Gastroesophageal sphincter (tissue), 4 donors: ENCODE data around the gene VPS41. TPM values are rescaled to one million over a fixed set of nuclear protein-coding genes. Genes with fewer than 3 reads are reported as not detected.

ENCODE experiments used
- ATAC-seq: fragments of 150-250 bp; one replicate; pipeline ENCODE4 v1.9.1; 2016; ENCODE audit warnings: mild to moderate bottlenecking, moderate library complexity
- H3K27ac ChIP-seq, 4 donors: fragments of 200-600 bp; sonication (generic) in 3 of 4; 1 replicate in 3 of 4; 2 replicates in 1 of 4; pipeline ENCODE4 v1.5.1; 2016 to 2019
- H3K27me3 ChIP-seq: fragments of 200-600 bp; sonication (generic); one replicate; pipeline ENCODE4 v1.5.1; 2019
- H3K36me3 ChIP-seq, 2 donors: fragments of 200-600 bp; sonication (generic); one replicate each; pipeline ENCODE4 v1.5.1; 2019; ENCODE audit warnings: control low read depth in 1 of 2
- H3K4me1 ChIP-seq, 3 donors: fragments of 200-600 bp; sonication (generic); 1 replicate in 2 of 3; 2 replicates in 1 of 3; pipeline ENCODE4 v1.5.1; 2016 to 2019; ENCODE audit warnings: control low read depth in 2 of 3
- H3K4me3 ChIP-seq, 2 donors: fragments of 200-600 bp; sonication (generic); one replicate each; pipeline ENCODE4 v1.5.1; 2019; ENCODE audit warnings: mild to moderate bottlenecking in 1 of 2, moderate library complexity in 1 of 2
- H3K9me3 ChIP-seq, 3 donors: fragments of 200-600 bp; sonication (generic); one replicate each; pipeline ENCODE4 v1.5.1; 2017 to 2019; ENCODE audit warnings: control low read depth in 2 of 3
- EP300 ChIP-seq: sonication (generic); formaldehyde crosslinking; IDR thresholded peaks from one replicate; pipeline ENCODE4 v1.6.1; 2017; ENCODE audit warnings: antibody characterized with exemption, mild to moderate bottlenecking
- POLR2A ChIP-seq, 2 donors: fragments of 450-650 bp; IDR thresholded peaks; one replicate each; pipeline ENCODE4 v1.6.1; 2017; ENCODE audit warnings: antibody characterized with exemption in 2 of 2, mild to moderate bottlenecking in 2 of 2, moderate library complexity in 1 of 2
- POLR2AphosphoS5 ChIP-seq: sonication (generic); formaldehyde crosslinking; IDR thresholded peaks from one replicate; pipeline ENCODE4 v1.6.1; 2017; ENCODE audit warnings: antibody characterized with exemption
- WGBS, 2 donors: methylation state at CpG; one replicate each; pipeline ENCODE4 v1.1.5; 2018; ENCODE audit warnings: low coverage in 1 of 2; 5-methylcytosine and 5-hydroxymethylcytosine counted together
- total RNA-seq, 4 donors: library from RNA; depleted of rRNA; stranded (reverse); fragments of >200 nt; gene quantifications; one replicate each; pipeline ENCODE4 v1.1.0, GENCODE V29; 2016
- TF ChIP-seq, protein P1 (sequence below), 4 experiments: fragments of 200-600 bp in 2 of 4; fragments of 450-650 bp in 2 of 4; sonication (generic) in 1 of 4; IDR thresholded peaks; one replicate each; pipeline ENCODE4 v1.5.1; 2017 to 2019; ENCODE audit warnings: antibody characterized with exemption in 4 of 4, mild to moderate bottlenecking in 2 of 4, moderate library complexity in 2 of 4

The VPS41 gene
- total RNA-seq, 4 donors from 2014 or later = 33.7 to 71.8 (median 44.3) TPM

GRCh38 chr7:38881015-38881414 lies 28.0 kb downstream of the VPS41 start:
- WGBS, 2 donors = 90% methylated on average over 3 of the region's 3 CpGs; no CpG with 5 or more reads in 1 of the 2 donors
- Histone ChIP-seq H3K4me3 (no peak overlapping the region), H3K36me3 (no peaks in the 10 kb centered on the region), H3K27ac (no peak overlapping the region), H3K27me3 (no peaks in the 10 kb centered on the region), H3K4me1 (no peaks in the 10 kb centered on the region), H3K9me3 (no peaks in the 10 kb centered on the region)
- no peak for ATAC-seq
- TF ChIP-seq POLR2A (IDR thresholded peaks at IDR 0.05) (no peak), POLR2AphosphoS5 (no peak), EP300 (no peak)
- TF ChIP-seq, protein P1, sequence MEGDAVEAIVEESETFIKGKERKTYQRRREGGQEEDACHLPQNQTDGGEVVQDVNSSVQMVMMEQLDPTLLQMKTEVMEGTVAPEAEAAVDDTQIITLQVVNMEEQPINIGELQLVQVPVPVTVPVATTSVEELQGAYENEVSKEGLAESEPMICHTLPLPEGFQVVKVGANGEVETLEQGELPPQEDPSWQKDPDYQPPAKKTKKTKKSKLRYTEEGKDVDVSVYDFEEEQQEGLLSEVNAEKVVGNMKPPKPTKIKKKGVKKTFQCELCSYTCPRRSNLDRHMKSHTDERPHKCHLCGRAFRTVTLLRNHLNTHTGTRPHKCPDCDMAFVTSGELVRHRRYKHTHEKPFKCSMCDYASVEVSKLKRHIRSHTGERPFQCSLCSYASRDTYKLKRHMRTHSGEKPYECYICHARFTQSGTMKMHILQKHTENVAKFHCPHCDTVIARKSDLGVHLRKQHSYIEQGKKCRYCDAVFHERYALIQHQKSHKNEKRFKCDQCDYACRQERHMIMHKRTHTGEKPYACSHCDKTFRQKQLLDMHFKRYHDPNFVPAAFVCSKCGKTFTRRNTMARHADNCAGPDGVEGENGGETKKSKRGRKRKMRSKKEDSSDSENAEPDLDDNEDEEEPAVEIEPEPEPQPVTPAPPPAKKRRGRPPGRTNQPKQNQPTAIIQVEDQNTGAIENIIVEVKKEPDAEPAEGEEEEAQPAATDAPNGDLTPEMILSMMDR (IDR thresholded peaks at IDR 0.05) = no peak

DNA sequence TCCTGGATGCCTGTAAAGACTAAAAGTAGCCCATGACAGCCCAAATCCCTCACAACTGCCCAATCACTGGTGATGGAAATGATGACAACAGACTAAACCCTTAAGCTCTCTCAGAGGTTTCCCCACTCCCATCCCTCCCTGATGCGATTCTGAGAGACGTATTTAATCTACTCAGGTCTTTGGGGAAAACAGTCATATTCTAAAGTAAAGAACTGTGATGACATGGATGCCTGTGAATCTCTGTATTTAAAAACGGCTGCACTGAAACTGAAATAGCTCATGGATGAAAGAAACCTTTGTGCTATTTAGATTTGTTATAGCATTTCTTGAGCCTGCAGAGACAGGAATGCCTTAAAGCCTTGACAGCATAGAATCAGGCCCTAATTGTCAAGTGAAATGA lies 28.5 kb downstream of the VPS41 start:
- TF ChIP-seq POLR2A (IDR thresholded peaks at IDR 0.05) = no peak
- TF ChIP-seq EP300 = no peak
- TF ChIP-seq, protein P1 (IDR thresholded peaks at IDR 0.05) = no peak
- TF ChIP-seq POLR2AphosphoS5 = no peak
- Histone ChIP-seq H3K4me1 (no peaks in the 10 kb centered on the region), H3K27ac (no peak overlapping the region), H3K36me3 (no peaks in the 10 kb centered on the region), H3K9me3 (no peaks in the 10 kb centered on the region), H3K27me3 (no peaks in the 10 kb centered on the region), H3K4me3 (no peak overlapping the region)
- no peak for ATAC-seq
- WGBS, 2 donors = 68 to 75% methylated on average over 3 of the region's 3 CpGs

DNA sequence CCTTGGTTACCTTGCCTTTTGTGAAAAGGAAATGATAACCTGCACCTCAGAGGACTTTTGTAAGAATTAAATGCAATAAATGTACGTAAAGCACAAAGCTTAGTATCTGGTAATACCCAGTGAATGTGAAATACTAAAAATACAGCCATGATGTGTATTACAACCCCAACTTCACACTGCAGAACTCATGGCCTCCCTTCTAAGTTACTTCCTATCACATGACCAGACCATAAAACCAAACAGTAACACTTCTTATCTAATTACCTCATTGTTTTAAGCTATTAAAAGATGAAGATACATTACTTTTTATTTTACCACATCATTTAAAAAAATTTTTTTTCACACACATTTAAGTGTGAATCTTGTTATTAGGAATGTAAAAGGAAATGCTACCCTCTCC lies 29.0 kb downstream of the VPS41 start:
- Histone ChIP-seq H3K4me3 (no peak overlapping the region), H3K27ac (no peak overlapping the region), H3K9me3 (no peaks in the 10 kb centered on the region), H3K27me3 (no peaks in the 10 kb centered on the region), H3K36me3 (no peaks in the 10 kb centered on the region), H3K4me1 (no peaks in the 10 kb centered on the region)
- no peak for ATAC-seq
- 44 to 100% methylated on average over 1 of the region's 1 CpG for WGBS, 2 donors
- TF ChIP-seq POLR2A (IDR thresholded peaks at IDR 0.05) (no peak), EP300 (no peak), POLR2AphosphoS5 (no peak)
- TF ChIP-seq, protein P1 (IDR thresholded peaks at IDR 0.05) = no peak

- Histone ChIP-seq H3K4me1 (no peaks in the 10 kb centered on the region), H3K36me3 (no peaks in the 10 kb centered on the region), H3K27me3 (no peaks in the 10 kb centered on the region), H3K27ac (no peak overlapping the region), H3K9me3 (no peaks in the 10 kb centered on the region), H3K4me3 (no peak overlapping the region)
- TF ChIP-seq, protein P1 (IDR thresholded peaks at IDR 0.05) = no peak
- no peak for TF ChIP-seq POLR2AphosphoS5
- TF ChIP-seq POLR2A (IDR thresholded peaks at IDR 0.05) = no peak
- TF ChIP-seq EP300 = no peak
- no peak for ATAC-seq
- WGBS, 2 donors = 83 to 92% methylated on average over 7 to 8 of the region's 8 CpGs
Measured at GRCh38 chr7:38878694-38879457, 30.1 kb downstream of the VPS41 start.

DNA sequence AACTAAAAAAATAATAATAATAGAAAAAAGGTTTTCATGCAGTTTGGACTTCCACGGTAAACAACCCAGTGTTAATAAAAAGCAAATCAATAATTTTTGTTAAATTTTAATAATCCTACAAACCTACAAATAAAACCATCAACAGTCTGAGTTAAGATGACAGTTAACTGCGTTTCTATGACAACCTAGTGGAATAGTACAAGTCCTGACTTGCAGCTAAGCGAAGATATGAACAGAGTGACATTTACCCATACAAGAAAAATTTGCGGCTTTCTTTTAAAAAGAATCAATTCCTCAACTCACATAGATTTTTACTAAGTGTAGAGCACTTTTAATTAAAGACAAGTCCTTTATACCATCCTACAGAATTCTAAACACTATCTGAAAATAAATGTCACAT lies 35.6 kb downstream of the VPS41 start:
- peaks cover 0 to 8% of the 10 kb centered on the region in 2 donors for H3K36me3 ChIP-seq
- ATAC-seq = no peak
- no peaks in the 10 kb centered on the region for H3K4me1 ChIP-seq
- H3K27me3 ChIP-seq = no peaks in the 10 kb centered on the region
- H3K9me3 ChIP-seq = no peaks in the 10 kb centered on the region
- no peak overlapping the region for H3K27ac ChIP-seq
- H3K4me3 ChIP-seq = no peak overlapping the region
- TF ChIP-seq POLR2A (IDR thresholded peaks at IDR 0.05) (no peak), EP300 (no peak), POLR2AphosphoS5 (no peak)
- TF ChIP-seq, protein P1 (IDR thresholded peaks at IDR 0.05) = no peak
- 92 to 100% methylated on average over 4 of the region's 4 CpGs for WGBS, 2 donors
